AG09309 (cell line): Measurements from ENCODE around the gene ASH1L.

Source experiments
- DNase-seq: peaks from one replicate; pipeline ENCODE4 v3.0.0-alpha.2; 2010; ENCODE audit warnings: low read depth
- H3K4me3 ChIP-seq: 2 replicates; pipeline ENCODE4 v1.5.1; 2011; ENCODE audit warnings: mild to moderate bottlenecking, low read depth, low read length, moderate library complexity; ENCODE audit not compliant: control insufficient read depth
- TF ChIP-seq, protein P1 (sequence below): IDR thresholded peaks from 2 replicates; pipeline ENCODE4 v1.5.1; 2011; ENCODE audit warnings: mild to moderate bottlenecking, low read depth, low read length, inconsistent platforms; ENCODE audit not compliant: insufficient read depth, control insufficient read depth; ENCODE audit errors: missing control alignments

ASH1L gene

DNA sequence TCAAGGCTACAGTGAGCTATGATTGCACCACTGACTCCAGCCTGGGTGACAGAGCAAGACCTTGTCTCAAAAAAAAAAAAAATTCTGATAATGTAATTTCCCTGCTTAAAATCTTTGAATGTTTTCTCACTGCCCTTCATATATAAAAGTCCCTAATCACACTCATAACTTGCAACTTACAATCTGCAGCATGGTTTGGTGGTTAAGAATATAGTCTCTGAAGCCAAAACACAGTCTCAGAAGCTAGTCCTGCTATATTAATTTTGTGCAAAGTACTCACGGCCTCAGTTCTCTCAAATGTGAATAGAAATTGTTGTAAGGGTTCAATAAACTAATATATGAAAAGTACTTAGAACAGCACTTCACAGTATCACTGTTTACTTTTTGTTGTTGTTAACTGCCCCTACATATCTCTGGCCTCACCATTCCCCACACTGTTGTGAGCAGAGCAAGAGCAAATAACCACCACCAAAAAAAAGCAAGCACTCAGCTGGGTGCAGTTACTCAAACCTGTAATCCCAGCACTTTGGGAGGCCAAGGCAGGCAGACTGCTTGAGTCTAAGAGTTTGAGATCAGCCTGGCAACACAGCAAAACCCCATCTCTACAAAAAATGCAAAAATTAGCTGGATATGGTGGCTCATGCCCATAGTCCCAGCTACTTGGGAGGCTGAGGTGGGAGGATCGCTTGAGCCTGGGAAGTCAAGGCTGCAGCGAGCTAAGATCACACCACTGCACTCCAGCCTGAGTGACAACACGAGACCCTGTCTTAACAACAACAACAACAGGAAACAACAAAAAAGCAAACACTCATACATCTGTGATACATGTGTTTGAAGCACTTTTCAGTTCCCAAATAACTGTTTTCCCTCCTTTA is 22.4 kb downstream of the ASH1L start:
- no peak overlapping the region for H3K4me3 ChIP-seq
- TF ChIP-seq, protein P1, sequence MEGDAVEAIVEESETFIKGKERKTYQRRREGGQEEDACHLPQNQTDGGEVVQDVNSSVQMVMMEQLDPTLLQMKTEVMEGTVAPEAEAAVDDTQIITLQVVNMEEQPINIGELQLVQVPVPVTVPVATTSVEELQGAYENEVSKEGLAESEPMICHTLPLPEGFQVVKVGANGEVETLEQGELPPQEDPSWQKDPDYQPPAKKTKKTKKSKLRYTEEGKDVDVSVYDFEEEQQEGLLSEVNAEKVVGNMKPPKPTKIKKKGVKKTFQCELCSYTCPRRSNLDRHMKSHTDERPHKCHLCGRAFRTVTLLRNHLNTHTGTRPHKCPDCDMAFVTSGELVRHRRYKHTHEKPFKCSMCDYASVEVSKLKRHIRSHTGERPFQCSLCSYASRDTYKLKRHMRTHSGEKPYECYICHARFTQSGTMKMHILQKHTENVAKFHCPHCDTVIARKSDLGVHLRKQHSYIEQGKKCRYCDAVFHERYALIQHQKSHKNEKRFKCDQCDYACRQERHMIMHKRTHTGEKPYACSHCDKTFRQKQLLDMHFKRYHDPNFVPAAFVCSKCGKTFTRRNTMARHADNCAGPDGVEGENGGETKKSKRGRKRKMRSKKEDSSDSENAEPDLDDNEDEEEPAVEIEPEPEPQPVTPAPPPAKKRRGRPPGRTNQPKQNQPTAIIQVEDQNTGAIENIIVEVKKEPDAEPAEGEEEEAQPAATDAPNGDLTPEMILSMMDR = no peak
- no peak for DNase-seq

GRCh38 chr1:155537193-155537592 is 25.4 kb downstream of the ASH1L start:
- TF ChIP-seq, protein P1 = no peak
- no peak for DNase-seq
- H3K4me3 ChIP-seq = no peak overlapping the region

GRCh38 chr1:155531624-155532023 is 31.0 kb downstream of the ASH1L start:
- no peak overlapping the region for H3K4me3 ChIP-seq
- TF ChIP-seq, protein P1 = no peak
- DNase-seq = no peak

DNA sequence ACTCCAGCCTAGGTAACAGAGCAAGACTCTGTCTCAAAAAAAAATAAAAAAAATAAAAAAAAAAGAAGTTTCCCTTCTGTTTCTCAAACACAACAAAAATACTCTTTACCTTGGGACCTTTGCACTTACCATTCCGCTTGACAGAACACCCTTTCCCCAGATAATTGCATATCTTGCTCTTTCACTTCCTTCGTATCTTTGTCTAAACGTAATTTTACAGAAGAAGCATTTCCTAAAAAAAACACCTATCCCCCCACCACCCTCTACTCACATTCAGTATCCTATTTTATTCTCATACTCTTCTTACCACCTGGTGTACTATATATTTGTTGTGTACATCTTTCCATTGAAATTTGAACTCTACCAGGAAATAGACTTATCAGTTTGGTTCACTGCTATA is 32.7 kb downstream of the ASH1L start:
- DNase-seq = no peak
- H3K4me3 ChIP-seq = no peak overlapping the region
- TF ChIP-seq, protein P1 = no peak

DNA sequence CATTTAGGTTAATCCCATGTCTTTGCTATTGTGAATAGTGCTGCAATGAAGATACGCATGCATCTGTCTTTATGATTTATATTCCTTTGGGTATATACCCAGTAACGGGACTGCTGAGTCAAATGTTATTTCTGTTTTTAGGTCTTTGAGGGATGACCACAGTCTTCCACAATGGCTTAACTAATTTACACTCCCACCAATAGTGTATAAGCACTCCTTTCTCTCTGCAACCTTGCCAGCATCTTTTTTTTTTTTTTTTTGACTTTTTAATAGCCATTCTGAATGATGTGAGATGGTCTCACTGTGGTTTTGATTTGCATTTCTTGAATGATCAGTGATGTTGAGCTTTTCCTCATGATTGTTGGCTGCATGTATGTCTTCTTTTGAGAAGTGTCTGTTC is 33.5 kb downstream of the ASH1L start:
- no peak for DNase-seq
- TF ChIP-seq, protein P1 = no peak
- H3K4me3 ChIP-seq = no peak overlapping the region

GRCh38 chr1:155527677-155528076 is 34.9 kb downstream of the ASH1L start:
- DNase-seq = no peak
- TF ChIP-seq, protein P1 = no peak
- H3K4me3 ChIP-seq = no peak overlapping the region
